Measurements from ENCODE around the gene CRTC2. TPM values are rescaled to one million over a fixed set of nuclear protein-coding genes. Genes with fewer than 3 reads are reported as not detected.

Gene CRTC2
- total RNA-seq, 1 donor: 6.6 TPM

DNA sequence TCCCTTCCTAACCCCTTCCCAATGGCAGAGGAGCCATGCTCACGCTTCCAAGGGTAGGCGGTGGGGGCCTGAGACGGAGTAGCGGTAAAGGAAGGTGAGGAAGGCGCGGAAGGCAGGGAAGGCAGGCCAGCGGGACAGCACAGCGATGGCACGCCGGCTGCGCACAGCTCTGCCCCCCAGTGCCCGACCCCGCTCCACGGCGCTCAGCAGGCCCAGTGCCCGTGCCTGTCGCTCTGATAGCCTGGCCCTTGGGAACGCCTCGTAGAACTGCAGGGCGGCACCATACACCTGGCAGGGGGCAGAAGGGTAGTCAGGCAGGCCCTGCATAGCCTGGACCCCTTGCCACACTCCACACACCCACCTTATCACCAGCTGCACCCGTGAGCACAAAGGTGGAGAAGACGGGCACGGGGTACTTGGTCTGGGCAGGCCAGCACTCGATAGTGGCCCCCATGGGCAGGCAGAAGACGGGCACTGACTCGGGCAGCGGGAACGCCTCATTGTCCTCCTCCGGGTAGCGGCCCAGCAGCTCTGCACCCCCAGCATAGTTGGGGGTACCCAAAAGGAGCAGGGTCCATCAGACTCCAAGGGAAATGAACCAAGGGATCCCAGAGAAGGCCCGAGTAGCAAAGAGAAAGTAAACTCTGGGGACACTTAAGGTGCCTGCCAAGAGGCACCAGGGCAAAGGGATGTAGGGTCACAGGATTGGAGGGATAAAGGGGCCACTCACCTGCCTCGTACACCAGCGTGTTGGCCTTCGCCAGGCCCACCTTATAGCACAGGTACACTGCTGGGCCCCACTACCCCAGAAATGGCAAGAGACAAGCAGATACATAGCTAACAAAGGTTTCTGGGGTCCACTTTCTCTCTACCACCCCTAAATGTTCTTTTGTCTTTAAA lies 16.3 kb downstream of the CRTC2 start:
- TF ChIP-seq, protein P1, sequence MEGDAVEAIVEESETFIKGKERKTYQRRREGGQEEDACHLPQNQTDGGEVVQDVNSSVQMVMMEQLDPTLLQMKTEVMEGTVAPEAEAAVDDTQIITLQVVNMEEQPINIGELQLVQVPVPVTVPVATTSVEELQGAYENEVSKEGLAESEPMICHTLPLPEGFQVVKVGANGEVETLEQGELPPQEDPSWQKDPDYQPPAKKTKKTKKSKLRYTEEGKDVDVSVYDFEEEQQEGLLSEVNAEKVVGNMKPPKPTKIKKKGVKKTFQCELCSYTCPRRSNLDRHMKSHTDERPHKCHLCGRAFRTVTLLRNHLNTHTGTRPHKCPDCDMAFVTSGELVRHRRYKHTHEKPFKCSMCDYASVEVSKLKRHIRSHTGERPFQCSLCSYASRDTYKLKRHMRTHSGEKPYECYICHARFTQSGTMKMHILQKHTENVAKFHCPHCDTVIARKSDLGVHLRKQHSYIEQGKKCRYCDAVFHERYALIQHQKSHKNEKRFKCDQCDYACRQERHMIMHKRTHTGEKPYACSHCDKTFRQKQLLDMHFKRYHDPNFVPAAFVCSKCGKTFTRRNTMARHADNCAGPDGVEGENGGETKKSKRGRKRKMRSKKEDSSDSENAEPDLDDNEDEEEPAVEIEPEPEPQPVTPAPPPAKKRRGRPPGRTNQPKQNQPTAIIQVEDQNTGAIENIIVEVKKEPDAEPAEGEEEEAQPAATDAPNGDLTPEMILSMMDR (IDR thresholded peaks at IDR 0.05; ENCODE audit: insufficient read depth, low read length): no peak
- DNase-seq (ENCODE audit: low read depth): no peak
- H3K4me3 ChIP-seq (ENCODE audit: low read depth, low read length): no peak overlapping the region

DNA sequence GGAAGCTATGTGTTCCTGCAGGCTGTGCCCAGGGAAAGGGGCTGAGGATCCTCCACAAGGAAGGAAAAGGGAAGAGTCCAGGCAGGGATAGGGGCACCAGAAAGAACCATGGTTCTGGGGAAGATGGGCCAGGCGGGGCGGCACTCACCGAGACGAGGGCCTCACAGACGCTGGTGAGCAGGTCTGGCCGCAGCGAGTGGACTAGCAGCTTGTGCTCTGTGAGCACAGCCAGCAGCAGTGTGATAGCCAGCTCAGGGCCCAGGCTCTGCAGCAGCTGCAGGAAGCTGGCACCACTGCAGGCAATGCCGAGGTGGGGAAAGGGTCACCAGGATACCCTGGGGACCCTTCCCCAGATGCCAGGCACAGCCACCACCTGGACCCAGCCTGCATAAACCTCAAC lies 17.7 kb downstream of the CRTC2 start:
- no peak for DNase-seq (ENCODE audit: low read depth)
- H3K4me3 ChIP-seq (ENCODE audit: low read depth, low read length): no peak overlapping the region
- TF ChIP-seq, protein P1 (IDR thresholded peaks at IDR 0.05; ENCODE audit: insufficient read depth, low read length): no peak

DNA sequence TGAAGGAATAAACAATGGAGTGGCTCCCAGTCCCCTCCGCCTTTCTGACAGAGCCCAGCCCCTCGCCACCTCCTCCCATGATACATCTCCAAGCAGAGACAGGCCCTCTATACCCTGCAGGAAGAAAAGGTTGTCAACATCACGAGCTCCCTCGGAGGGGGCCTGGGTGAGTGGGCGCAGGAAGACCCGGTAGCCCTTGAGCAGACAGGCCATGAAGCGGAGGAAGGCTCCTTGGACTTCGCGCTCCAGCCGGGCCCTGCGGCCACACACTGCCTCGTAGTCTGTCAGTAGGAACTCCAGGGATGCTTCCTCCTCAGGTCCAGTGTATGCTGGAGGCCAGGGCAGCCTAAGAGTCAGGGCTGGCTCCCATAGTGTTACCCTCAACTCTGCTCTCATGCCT lies 18.9 kb downstream of the CRTC2 start:
- no peak for DNase-seq (ENCODE audit: low read depth)
- TF ChIP-seq, protein P1 (IDR thresholded peaks at IDR 0.05; ENCODE audit: insufficient read depth, low read length): no peak
- H3K4me3 ChIP-seq (ENCODE audit: low read depth, low read length): no peak overlapping the region

DNA sequence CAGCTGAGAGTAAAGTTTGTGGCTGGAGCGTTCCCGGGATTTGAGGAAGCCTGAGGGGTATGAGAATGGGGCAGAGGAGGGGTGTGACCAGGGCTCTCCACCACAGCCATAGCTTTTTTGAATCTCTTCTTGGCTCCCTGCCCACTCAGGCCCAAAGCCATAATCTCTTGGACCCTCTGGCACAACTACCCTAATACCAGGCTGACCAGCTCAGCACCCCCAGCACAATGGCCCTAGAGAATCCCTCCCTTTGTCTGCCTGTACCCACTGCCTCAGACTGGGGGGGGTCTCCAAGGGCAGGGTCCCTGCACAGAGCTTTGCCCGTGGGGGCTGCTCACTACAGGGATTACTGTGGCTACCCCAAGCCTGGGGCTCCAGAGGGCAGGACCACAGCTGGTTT lies 19.4 kb downstream of the CRTC2 start:
- TF ChIP-seq, protein P1 (IDR thresholded peaks at IDR 0.05; ENCODE audit: insufficient read depth, low read length): no peak
- DNase-seq (ENCODE audit: low read depth): no peak
- no peak overlapping the region for H3K4me3 ChIP-seq (ENCODE audit: low read depth, low read length)

DNA sequence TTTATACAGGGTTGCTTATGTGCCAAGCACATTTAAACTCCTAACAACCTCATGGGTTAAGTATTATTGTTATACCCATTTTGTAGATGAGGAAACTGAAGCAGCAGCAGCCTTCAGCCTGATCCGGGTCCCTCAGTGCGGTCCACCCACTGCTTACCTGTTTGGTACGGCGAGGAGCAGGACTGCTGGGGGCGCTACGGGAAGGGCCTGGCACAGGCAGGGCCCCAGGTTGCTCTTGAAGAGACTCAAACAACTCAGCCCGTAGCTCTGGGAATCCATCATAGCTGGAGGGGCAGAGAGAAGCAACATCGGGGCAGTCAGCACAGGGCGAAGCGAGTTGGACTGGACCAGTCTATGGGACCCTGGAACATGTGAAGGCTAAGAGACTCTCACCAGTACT lies 21.1 kb downstream of the CRTC2 start:
- TF ChIP-seq, protein P1 (IDR thresholded peaks at IDR 0.05; ENCODE audit: insufficient read depth, low read length): no peak
- DNase-seq (ENCODE audit: low read depth): no peak
- no peak overlapping the region for H3K4me3 ChIP-seq (ENCODE audit: low read depth, low read length)

DNA sequence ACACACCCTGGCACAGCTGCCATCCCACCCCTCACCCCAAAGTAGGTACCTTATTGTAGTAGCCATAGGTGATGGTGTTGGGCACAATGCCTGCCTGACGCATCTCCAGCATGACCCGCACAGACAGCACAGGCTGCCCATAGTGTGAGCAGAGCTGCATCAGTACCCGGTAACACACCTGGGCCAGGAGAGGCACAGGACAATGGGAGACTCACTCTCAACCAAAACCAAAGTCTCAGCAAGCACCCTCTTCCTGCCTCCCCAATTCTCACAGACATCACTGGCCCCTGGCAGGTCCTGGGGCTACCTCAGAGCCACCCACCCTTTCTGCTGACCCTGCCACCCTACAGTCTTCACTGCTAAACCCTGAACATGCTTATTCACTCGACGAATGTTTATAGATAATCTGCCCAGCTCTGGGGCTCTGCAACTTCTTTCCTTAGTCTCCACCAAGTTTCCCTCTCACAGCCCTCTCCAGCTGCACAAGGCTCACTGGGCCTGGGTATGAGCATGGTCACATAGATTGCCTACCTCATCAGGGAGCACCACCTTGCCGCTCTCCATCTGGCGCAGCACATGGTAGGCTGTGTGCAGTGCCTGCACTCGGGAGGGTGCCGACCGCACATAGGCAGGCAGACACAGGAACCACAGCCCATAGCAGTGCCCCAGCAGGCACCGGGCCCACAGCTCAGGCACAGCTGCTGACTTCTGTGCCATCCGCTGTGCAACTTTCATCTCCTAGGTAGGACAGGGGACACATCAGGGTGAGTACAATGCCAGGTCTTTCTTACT lies 22.2 kb downstream of the CRTC2 start:
- TF ChIP-seq, protein P1 (IDR thresholded peaks at IDR 0.05; ENCODE audit: insufficient read depth, low read length): no peak
- H3K4me3 ChIP-seq (ENCODE audit: low read depth, low read length): no peak overlapping the region
- DNase-seq (ENCODE audit: low read depth): no peak

All from fibroblast of the aortic adventitia (primary cell).